Fibroblast of skin of right biceps (primary cell): ENCODE data around the gene FBRS.

ENCODE experiments used
- DNase-seq: peaks from one replicate; pipeline ENCODE4 v3.0.0-alpha.2; 2013

Gene FBRS

DNA sequence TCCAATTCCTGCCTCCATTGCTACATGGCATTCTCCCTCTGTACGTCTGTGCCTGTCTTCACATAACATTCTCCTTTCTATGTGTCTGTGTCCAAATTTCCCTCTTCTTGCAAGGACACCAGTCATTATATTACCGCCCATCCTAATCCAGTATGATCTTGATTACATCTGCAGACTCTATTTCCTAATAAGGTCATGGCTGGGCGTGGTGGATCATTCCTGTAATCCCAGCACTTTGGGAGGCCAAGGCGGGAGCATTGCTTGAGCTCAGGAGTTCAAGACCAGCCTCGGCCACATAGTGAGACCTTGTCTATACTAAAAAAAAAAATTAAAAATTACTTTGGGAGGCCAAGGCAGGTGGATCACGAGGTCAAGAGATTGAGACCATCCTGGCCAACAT, 12.5 kb upstream of the FBRS start:
- no peak for DNase-seq

DNA sequence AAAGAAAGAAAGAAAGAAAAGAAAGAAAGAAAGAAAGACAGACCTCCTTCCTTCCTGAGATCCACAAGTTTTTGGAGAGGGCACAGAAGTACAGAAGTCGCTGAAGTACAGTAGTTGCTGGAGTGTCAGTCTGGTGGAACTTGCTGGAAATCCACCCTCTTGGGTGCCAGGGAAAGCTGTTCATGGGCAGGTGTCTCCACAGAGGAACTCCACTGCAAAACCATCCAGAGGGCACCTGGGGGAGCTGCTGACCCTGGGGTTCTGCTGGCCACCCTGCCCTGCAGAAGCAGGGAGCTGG, 11.0 kb upstream of the FBRS start:
- DNase-seq: no peak

DNA sequence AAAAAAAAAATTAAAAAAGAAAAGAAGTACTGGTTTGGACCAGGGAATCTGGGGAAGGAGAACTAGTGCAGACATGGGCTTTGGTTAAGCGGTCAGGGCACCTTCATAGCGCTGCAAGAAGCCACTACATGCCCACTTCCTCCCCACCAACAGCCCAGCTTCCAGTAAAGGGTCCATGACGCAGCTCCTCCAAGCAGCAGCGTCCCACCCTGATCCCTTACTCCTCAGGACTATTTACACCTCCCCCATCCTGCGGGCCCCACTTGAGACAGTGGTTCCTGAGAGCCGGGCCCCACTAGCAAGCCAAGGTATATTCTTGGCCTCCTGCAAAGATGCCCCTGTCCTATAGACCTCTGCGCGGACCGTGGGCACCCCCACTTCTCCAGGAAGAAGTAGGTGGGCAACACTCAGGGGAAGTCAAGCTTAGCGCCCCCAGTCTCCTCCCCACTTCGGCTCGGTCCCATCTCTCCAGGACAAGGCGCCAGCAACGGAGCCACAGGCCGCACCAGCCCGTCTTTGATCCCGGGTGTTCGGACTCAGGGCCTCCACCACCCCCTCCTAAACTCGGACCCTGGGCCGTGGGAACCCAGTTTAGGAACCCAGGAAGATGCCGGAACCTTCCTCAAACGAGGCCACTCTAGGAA, 8.4 kb upstream of the FBRS start:
- DNase-seq: no peak

DNA sequence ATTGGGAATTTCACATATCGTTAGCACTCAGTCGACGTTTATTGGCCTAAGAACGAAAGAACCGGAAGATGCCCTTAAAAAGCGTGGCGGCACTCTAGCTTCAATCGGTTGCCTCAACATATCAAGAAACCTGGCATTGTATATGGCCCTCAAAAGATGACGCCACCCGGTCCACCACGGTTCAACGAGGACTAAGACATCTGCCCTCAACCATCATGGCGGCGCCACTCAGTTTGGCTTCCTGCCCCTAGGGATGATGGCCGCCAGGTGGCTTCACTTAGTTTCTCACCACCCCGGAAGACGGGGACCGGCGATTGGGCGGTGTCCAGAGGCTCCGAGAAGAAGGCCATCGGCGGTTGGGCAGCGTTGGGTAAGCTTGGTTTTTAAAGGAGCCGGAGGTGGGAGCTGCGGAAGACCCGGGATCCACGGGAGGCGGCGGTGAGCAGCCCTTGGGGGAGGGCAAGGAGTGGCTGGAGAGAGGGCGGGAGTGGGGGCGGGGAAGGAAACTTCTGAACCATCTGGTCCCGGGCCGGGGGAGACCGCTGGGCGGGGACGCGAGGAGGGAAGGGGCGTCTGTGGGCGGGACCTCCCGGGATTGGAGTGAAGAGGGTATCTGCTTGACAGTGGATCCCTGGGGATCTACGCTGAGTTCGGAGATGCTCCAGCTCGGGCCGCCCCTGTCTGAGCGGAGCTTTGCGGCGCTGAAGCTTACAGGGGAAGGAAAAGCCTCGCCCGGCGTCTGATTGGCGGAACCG, 7.7 kb upstream of the FBRS start, which contains the start of gene PRR14:
TSS of gene PRR14 (plus strand) at position 592 of the 755 bp plus-strand sequence. CDS start 686 bp downstream, outside the sequence.
- peak; percentile 100 for DNase-seq

DNA sequence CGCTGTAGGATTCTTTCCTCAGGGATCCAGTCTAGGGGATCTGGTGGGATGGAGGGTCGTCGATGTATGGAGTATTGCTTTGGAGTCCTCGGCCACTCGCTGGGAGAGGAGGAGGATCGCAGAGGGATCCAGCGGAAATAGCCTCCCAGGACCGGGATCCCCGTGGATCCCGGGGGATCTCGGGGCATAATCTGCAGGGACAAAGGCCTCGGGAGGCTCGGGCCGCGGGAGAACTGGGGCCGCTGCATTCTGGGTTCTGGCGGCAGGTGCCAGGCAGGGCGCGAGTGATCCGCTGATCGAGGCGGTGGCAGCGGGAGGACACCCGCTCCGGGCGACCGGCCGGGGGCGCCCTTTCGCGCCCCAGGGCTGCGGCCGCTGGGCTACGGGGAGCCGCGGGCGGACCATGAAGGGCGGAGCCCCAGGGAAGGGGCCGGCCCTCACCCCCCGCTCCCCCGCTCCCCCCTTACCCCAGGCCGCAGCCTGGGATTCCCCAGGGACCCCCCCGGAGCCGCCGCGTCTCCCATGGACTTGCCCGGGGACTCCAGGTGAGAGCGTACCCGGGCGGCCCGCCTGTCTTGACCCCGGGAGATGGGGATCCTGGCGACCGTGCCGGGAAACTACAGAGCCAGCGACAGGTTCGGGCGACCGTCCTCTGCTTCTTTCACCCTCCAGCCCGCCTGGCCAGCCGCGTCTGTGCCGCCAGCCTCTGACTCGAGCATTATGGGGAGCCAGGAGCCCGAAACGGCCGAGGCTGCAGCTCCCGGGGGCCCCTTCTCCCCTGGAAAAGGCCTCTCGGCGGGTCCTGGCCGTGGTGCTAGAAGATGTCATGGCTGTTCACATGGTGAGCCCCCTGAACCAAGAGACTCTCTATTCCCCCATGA, 6.9 kb upstream of the FBRS start:
- DNase-seq: peak; percentile 67

DNA sequence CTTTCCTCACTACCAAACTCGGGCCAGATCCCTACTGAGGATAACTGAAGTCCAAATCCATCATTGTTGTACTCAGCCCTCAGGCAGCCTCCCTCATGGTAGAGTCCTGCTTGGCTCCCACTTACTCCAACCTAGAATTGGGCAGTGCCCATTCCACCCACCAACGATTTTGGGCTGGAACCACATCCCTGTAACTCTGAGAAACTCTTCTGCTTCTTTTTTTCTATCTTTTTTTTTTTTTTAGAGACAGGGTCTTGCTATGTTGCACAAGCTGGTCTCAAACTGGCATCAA, 6.3 kb upstream of the FBRS start:
- no peak for DNase-seq

DNA sequence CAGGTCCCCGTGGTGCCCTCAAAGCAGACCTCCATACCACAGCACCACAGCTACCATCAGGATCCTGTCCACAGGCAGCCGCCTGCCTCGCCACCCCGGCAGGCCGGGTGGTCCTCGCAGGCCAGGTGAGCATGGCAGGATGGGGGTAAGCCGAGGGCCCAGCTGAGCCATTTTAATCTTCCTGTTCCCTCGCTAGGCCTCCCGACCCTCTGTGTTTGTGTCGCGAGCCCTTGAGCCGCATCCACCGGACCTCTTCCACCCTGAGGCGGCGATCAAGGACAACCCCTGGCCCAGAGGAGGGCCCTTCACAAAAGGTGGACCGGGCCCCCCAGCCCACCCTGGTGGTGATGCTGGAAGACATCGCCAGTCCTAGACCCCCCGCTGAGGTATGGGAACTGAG, 5.5 kb upstream of the FBRS start:
- no peak for DNase-seq

DNA sequence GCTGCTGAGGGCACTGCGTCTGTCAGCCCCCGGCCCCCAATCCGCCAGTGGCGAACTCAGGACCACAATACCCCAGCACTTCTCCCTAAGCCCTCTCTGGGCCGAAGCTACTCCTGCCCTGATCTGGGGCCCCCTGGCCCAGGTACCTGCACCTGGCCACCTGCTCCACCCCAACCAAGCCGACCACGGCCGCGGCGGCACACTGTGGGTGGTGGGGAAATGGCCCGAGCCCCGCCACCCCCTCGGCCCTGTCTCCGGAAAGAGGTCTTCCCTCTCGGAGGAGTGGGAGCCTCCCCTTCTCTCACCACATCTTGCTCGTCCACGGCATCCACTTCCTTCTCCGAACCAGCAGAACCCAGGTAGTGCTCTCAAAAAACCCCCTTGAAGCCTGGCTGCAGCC, 3.4 kb upstream of the FBRS start:
- DNase-seq: no peak

DNA sequence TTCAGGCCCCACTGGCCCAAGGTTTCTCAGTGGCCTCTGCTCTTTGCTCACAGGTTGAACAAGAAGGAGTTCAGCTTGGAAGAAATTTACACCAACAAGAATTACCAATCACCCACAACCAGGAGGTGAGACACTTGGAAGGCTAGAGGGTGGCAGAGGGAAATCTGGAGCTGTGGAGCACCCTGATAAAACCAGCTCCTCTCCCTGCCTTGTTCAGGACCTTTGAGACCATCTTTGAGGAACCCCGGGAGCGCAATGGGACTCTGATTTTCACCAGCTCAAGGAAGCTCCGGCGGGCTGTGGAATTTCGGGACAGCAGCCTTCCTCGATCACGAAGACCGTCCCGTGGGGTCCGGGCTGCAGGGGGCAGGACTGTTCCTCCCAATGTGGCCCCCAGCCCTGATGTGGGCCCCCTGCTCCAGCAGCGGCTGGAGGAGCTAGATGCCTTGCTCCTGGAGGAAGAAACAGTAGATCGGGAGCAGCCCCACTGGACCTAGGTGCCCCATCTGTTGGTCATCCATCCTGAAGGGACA, 2.4 kb upstream of the FBRS start:
- no peak for DNase-seq

DNA sequence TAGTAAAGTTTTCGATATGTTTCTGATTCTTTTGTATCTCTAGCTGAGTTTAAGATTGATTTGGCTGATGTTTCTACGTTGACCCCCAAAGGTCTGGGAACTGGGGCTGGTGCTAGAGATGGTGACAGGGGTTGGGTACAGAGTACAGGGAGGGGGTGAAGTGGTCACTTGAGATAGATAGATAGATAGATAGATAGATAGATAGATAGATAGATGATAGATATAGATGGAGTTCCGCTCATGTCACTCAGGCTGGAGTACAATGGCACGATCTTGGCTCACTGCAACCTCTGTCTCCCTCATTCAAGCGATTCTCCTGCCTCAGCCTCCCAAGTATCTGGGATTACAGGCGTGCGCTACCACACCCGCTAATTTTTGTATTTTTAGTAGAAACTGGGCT, 1.8 kb upstream of the FBRS start:
- no peak for DNase-seq

DNA sequence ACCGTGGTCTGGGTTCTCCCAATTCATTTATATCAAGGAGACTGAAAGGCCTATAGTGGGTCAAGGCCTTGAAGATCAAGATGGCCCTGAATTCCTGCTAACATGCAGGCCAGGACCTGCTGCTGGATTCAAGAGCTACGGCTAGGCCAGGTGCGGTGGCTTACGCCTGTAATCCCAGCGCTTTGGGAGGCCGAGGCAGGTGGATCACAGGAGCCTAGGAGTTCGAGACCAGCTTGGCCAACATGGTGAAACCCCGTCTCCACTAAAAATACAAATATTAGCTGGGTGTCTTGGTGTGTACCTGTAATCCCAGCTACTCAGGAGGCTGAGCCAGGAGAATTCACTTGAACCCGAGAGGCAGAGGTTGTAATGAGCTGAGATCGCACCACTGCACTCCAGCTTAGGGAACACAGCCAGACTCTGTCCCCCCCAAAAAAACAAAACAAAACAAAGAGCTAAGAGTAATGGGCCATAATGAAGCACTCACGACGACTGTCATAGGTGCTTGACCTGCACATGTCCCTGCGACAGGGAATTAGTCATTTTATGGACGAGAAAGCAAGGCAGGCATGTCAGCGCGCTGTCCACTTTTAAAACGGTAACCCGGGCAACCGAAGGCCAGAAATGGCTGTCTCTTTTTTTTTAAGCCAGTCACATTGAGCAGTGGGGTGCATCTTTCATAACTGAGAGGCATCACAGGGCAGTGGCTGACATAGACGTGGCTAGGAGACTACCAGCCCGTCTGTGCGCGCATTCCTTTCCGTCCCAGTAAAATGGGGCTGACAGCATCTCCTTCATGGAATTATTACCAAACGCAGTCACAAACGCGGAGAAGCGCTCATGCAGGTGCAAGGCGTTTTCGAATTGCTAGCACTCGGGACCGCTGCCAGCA, 1.0 kb upstream of the FBRS start:
- DNase-seq: no peak

DNA sequence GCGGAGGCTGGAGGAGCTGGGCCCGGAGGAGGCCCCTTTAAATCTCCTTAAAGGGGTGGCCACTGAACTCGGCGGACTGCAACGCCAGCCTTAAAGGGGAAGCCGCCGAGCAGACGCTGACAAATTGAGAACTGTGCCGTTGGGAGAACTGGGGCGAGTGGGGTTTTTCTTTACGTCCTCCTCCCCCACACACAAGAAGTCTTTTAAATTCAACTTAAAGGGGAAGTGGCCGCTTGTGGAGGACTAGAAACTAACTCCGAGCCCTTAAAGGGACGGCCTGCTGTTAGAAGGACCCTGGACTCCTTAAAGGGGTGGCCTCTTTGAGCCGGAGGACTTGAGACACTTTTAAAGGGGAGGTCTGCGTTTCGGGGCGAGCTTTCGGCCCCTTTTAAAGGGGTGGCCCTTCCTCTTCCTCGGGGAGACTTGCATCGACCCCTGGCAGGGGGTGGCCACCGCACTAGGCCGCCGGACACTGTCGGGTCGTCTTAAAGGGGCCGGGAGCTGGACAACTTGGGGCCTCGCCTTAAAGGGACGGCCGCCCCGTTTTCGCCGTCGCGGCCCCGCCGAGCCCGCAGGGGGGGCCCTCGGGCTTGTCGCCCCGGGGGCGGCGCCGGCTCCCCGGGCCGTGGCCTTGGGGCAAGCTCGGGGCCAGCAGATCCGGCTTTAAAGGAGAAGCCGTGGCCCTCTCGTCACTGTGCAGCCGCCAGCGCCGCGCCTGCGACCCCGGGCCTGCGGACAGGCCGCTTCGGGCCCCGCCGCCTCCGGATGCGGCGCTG, 688 bp downstream of the FBRS start:
- peak; percentile 98 for DNase-seq

DNA sequence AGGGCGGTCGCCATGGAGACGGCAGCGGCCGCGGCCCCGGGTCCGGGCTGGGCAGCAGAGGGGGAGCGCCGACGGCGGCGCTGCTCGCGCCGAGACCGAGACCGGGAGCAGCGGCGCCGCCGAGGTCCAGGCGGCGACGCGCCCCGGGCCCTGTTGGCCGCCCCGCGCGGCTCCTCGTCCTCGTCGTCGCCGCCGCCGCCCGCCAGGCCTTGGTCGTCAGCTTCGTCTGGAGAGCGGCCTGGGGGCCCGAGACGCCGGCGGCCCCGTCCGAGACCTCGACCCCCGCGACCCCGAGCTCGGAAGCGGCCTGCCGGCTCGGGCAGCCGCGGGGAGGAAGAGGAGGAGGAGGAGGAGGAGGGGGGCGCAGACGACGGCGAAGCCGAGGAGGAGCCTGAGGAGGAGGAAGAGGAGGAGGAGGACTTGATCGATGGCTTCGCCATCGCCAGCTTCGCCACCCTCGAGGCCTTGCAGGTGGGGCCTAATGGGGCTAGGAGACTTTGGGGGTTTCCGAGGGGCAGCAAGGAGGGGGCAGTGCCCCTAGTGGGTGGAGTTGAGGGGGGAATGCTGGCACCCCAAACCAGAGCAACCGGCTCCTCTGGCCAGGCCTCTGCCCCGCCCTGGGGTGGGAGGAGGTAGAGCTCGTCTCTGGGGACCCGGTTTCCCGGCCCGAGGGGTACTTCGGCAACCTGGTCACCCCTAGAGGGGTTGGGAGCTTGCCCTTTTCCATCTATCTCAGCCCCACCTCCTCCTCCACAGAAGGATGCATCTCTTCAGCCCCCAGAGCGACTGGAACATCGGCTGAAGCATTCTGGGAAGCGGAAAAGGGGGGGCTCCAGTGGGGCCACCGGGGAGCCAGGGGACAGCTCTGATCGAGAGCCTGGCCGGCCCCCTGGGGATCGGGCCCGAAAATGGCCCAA, 1.5 kb downstream of the FBRS start:
- DNase-seq: peak; percentile 33

DNA sequence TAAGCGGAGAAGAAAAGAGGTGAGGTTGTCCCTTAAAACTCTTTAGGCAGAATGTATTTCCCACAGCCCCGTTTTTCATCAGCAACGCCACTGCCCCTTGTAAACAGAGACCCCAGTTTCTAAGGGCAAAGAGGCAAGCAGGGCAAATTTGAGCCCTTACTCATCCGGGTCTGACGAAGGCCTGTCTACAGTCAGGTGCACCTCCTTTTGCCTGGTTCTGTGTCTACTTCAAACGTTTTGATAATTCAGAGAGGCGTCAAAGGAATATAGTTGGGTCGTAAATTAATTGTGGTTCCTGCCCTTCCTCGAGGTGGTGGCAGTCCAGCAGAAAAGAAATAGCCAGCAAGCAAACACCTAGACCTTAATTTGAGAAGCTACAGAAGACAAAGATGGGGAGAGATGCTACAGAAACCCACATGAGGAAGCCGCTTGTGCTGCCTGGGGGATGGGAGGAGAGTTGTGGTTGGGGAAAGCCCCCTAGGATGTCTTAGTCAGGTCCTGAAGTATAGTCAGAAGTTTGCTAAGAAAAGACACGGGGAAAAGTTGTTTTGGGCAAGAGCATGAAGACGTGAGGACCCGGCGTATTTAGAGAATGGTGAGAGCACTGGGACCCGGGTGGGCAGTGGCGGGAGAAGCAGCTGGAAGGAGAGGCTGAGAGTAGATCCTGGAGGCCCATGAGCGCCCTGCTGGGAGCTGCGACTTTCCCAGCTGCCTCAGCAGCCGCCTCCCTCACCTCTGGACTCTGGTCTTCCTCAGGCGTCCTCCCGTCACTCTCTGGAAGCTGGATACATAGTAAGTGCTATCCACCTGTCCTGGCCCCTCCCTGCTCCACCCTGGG, 2.4 kb downstream of the FBRS start:
- DNase-seq: peak; percentile 36

DNA sequence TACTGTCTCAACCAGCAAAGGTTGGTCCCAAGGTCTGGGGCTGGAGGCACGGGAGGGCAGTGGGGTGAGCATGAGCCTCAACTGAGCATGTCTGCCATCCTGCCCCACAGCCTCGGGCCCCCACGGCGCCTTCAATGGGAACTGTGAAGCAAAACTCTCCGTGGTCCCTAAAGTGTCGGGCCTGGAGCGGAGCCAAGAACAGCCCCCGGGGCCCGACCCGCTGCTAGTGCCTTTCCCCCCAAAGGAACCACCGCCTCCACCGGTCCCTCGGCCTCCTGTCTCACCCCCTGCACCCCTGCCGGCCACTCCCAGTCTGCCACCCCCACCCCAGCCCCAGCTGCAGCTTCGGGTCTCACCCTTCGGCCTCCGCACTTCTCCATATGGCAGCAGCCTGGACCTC, 4.2 kb downstream of the FBRS start:
- DNase-seq: no peak

DNA sequence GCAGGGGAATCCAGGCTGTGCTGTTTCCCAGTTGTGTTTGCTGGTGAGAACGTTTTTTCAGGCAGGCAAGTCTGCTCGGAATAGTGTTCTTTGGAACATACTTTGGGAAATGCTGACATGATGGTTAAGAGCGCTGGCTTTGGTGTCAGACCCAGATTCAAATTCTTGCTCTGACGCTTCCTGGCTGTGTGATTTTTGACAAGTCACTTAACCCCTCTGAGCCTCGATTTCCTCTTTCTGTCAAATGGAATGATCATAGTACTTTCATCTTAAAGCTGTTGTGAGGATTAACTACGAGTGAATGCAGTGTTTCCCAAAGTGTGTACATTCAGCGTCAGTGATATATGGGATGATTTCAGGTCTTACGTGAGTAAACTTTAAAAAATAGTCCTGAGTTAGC, 4.8 kb downstream of the FBRS start:
- no peak for DNase-seq

DNA sequence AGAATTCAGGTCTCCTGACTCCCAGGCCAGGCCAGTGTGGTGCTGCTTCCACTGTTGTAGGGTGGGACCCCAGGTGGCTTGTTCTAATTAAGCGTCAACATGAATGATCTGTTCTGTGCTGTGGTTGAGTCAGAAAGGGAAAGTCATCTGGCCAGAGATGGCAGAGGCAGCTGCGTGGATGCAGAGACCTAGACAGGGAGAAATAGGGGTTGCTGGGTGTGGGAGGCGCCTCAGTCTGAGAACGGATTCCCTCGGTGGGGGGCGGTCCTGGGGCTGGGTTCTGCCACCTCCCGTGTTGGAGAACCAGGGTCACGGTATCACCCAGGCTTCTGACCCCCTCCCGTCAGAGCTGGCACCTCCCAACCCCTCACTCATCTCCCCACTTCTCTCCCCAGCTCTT, 5.6 kb downstream of the FBRS start:
- DNase-seq: no peak

DNA sequence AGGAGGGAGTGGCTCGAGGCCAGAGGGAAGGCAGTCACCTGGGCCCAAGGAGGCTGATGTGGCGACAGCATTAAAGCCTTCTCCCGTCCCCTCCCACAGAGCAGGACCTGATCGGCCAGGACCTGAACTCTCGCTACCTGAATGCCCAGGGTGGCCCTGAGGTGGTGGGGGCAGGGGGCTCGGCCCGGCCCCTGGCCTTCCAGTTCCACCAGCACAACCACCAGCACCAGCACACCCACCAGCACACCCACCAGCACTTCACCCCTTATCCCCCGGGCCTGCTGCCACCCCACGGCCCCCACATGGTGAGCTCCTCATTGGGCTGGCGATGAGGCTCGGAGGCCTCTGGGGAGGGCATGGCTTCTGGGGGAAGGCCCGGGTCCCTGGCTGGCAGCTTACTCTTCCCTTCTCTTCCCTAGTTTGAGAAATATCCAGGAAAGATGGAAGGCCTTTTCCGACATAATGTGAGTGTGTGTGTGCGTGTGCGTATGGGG, 6.4 kb downstream of the FBRS start:
- no peak for DNase-seq

DNA sequence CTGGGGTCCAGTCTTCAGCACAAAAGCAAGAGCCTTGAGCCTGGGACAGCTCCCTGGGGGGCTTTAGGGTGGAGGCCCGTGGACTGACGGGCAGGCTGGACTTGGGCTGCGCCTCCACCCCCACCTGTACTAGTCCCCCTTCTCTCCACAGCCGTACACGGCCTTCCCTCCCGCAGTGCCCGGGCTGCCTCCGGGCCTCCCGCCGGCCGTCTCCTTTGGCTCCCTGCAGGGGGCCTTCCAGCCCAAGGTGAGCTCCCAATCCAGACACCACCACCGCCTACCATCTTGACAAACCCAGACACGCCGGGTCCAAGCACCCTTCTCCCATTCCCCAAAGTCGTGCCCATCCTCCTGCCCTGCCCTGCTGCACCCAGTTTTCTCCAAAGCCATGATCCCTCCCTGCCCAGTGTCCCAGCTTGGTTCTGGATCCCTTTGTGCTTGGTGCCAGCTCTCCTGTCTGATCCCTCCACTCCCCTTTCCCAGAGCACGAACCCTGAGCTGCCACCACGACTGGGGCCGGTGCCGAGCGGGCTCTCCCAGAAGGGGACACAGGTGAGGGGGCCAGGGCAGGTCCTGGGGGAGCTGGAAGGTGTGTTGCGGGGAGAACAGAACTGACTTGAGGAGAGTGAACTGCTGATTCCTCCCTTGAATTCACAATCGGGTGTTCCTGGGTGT, 7.1 kb downstream of the FBRS start:
- no peak for DNase-seq
